Panc1 (cell line): ENCODE data around the gene AKAP13. TPM values are rescaled to one million over a fixed set of nuclear protein-coding genes. Genes with fewer than 3 reads are reported as not detected.

Experiments
- ATAC-seq: fragments of 200-7000 bp; cut with Tn5 transposase; 2 replicates; pipeline ENCODE4 v1.9.1; 2020; ENCODE audit warnings: mild to moderate bottlenecking, moderate library complexity
- BruUV-seq: library from RNA; stranded (reverse); fragments of 400-500 nt; replicated peaks from 2 replicates; lab custom pipeline; 2021; lab: Mats Ljungman, UMichigan
- CTCF ChIA-PET: fragments of 300-600 bp; sonication (Branson Sonifier 250); formaldehyde crosslinking; loops from one replicate; lab custom pipeline; 2022; ENCODE audit warnings: antibody characterized with exemption; lab: Charles Lee
- POLR2A ChIA-PET: fragments of 300-600 bp; sonication (Branson Sonifier 250); formaldehyde crosslinking; loops from one replicate; lab custom pipeline; 2022; ENCODE audit warnings: antibody characterized with exemption; lab: Charles Lee
- DNase-seq: peaks from one replicate; pipeline ENCODE4 v3.0.0-alpha.2; 2010; ENCODE audit warnings: low read depth, low spot score
- H3K27ac ChIP-seq: 2 replicates; pipeline ENCODE4 v1.5.1; 2011; ENCODE audit warnings: mild to moderate bottlenecking, low read length, inconsistent platforms
- H3K27me3 ChIP-seq: fragments of 200-500 bp; sonication (Bioruptor generic); 2 replicates; pipeline ENCODE4 v1.6.0; 2014; ENCODE audit warnings: low read length, inconsistent platforms; ENCODE audit not compliant: control insufficient read depth, insufficient read depth
- H3K36me3 ChIP-seq: fragments of 200-500 bp; sonication (Bioruptor generic); 2 replicates; pipeline ENCODE4 v1.5.1; 2014; ENCODE audit warnings: inconsistent platforms, mild to moderate bottlenecking, low read length, moderate library complexity; ENCODE audit not compliant: control insufficient read depth, insufficient read depth
- H3K4me1 ChIP-seq: 2 replicates; pipeline ENCODE4 v1.5.1; 2011; ENCODE audit warnings: inconsistent platforms, mild to moderate bottlenecking, low read length, moderate library complexity; ENCODE audit not compliant: control insufficient read depth, insufficient read depth
- H3K4me3 ChIP-seq, 2 experiments: 2 replicates each; pipeline ENCODE4 v1.5.1; 2011 to 2012; ENCODE audit warnings: low read depth in 2 of 2, low read length in 2 of 2, mild to moderate bottlenecking in 2 of 2, inconsistent platforms in 1 of 2, moderate library complexity in 1 of 2
- H3K9me3 ChIP-seq: fragments of 200-500 bp; sonication (Bioruptor generic); 2 replicates; pipeline ENCODE4 v1.5.1; 2014; ENCODE audit warnings: low read depth, mild to moderate bottlenecking, inconsistent platforms, low read length, moderate library complexity; ENCODE audit not compliant: control insufficient read depth, insufficient read depth
- POLR2AphosphoS5 ChIP-seq: IDR thresholded peaks from 2 replicates; pipeline ENCODE4 v1.6.1; 2012; ENCODE audit warnings: mild to moderate bottlenecking, low read depth, low read length, moderate library complexity
- SIN3A ChIP-seq: IDR thresholded peaks from 2 replicates; pipeline ENCODE4 v1.6.1; 2012; ENCODE audit warnings: low read depth, mild to moderate bottlenecking, low read length, moderate library complexity, borderline replicate concordance; ENCODE audit not compliant: insufficient read depth
- TCF7L2 ChIP-seq: IDR thresholded peaks from 2 replicates; pipeline ENCODE4 v1.6.1; 2011; ENCODE audit warnings: mild to moderate bottlenecking, low read depth, low read length, inconsistent platforms
- in situ Hi-C: cut with HindIII; loops from 2 replicates; pipeline ENCODE4 v1.10.0; 2016; ENCODE audit warnings: low sequenced_read_pairs, low pct_unique_long_range_greater_than_20kb
- intact Hi-C: fragments of 100-400 bp; cut with micrococcal nuclease; formaldehyde crosslinking; loops from one replicate; pipeline ENCODE4 v1.10.0; 2022; ENCODE audit not compliant: unreplicated experiment
- total RNA-seq: library from RNA; stranded (reverse); gene quantifications from one replicate; pipeline ENCODE4 v1.2.1, GENCODE V29; 2021; ENCODE audit not compliant: unreplicated experiment
- TF ChIP-seq, protein P1 (sequence below), 2 experiments: IDR thresholded peaks; 2 replicates each; pipeline ENCODE4 v1.6.1; 2011 to 2012; ENCODE audit warnings: low read depth in 2 of 2, control low read depth in 1 of 2, low read length in 1 of 2, mild to moderate bottlenecking in 1 of 2, moderate library complexity in 1 of 2; ENCODE audit not compliant: insufficient read depth in 1 of 2
- TF ChIP-seq, protein P2 (sequence below): fragments of 450-650 bp; IDR thresholded peaks from 2 replicates; pipeline ENCODE4 v1.5.1; 2017; ENCODE audit warnings: mild to moderate bottlenecking

AKAP13 gene
- total RNA-seq, 1 experiment from 2014 or later, result 94.2 TPM

DNA sequence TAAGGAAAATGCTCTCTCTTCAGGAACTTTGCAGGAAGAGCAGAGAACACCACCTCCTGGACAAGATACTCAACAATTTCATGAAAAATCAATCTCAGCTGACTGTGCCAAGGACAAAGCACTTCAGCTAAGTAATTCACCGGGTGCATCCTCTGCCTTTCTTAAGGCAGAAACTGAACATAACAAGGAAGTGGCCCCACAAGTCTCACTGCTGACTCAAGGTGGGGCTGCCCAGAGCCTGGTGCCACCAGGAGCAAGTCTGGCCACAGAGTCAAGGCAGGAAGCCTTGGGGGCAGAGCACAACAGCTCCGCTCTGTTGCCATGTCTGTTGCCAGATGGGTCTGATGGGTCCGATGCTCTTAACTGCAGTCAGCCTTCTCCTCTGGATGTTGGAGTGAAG is 200.5 kb downstream of the AKAP13 start:
- Histone ChIP-seq H3K4me1 (no peaks in the 10 kb centered on the region), H3K27ac (no peak overlapping the region), H3K27me3 (no peaks in the 10 kb centered on the region), H3K9me3 (no peaks in the 10 kb centered on the region), H3K4me3 (no peak overlapping the region), H3K36me3 (peaks cover 11% of the 10 kb centered on the region)
- in situ Hi-C loops (no loop called here), intact Hi-C loops (no loop called here)
- TF ChIP-seq SIN3A (no peak), TCF7L2 (no peak), POLR2AphosphoS5 (no peak)
- TF ChIP-seq, protein P1, sequence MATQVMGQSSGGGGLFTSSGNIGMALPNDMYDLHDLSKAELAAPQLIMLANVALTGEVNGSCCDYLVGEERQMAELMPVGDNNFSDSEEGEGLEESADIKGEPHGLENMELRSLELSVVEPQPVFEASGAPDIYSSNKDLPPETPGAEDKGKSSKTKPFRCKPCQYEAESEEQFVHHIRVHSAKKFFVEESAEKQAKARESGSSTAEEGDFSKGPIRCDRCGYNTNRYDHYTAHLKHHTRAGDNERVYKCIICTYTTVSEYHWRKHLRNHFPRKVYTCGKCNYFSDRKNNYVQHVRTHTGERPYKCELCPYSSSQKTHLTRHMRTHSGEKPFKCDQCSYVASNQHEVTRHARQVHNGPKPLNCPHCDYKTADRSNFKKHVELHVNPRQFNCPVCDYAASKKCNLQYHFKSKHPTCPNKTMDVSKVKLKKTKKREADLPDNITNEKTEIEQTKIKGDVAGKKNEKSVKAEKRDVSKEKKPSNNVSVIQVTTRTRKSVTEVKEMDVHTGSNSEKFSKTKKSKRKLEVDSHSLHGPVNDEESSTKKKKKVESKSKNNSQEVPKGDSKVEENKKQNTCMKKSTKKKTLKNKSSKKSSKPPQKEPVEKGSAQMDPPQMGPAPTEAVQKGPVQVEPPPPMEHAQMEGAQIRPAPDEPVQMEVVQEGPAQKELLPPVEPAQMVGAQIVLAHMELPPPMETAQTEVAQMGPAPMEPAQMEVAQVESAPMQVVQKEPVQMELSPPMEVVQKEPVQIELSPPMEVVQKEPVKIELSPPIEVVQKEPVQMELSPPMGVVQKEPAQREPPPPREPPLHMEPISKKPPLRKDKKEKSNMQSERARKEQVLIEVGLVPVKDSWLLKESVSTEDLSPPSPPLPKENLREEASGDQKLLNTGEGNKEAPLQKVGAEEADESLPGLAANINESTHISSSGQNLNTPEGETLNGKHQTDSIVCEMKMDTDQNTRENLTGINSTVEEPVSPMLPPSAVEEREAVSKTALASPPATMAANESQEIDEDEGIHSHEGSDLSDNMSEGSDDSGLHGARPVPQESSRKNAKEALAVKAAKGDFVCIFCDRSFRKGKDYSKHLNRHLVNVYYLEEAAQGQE (IDR thresholded peaks at IDR 0.05; ENCODE audit: insufficient read depth in 1 of 2, low read depth in 2 of 2, low read length in 1 of 2), result no peak
- TF ChIP-seq, protein P2, sequence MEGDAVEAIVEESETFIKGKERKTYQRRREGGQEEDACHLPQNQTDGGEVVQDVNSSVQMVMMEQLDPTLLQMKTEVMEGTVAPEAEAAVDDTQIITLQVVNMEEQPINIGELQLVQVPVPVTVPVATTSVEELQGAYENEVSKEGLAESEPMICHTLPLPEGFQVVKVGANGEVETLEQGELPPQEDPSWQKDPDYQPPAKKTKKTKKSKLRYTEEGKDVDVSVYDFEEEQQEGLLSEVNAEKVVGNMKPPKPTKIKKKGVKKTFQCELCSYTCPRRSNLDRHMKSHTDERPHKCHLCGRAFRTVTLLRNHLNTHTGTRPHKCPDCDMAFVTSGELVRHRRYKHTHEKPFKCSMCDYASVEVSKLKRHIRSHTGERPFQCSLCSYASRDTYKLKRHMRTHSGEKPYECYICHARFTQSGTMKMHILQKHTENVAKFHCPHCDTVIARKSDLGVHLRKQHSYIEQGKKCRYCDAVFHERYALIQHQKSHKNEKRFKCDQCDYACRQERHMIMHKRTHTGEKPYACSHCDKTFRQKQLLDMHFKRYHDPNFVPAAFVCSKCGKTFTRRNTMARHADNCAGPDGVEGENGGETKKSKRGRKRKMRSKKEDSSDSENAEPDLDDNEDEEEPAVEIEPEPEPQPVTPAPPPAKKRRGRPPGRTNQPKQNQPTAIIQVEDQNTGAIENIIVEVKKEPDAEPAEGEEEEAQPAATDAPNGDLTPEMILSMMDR, result no peak
- DNase-seq, result no peak
- BruUV-seq, result no TSS peak
- ChIA-PET POLR2A (interaction anchor here (0.6 kb wide), 1 partner anchor 24 kb away, joined by 4 read pairs; no protein-coding TSS in a partner anchor), CTCF (no interaction called here)
- no peak for ATAC-seq

DNA sequence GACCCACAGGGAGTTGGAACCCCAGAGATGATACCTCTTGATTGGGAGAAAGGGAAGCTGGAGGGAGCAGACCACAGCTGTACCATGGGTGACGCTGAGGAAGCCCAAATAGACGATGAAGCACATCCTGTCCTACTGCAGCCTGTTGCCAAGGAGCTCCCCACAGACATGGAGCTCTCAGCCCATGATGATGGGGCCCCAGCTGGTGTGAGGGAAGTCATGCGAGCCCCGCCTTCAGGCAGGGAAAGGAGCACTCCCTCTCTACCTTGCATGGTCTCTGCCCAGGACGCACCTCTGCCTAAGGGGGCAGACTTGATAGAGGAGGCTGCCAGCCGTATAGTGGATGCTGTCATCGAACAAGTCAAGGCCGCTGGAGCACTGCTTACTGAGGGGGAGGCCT is 201.1 kb downstream of the AKAP13 start:
- Histone ChIP-seq H3K4me3 (no peak overlapping the region), H3K27ac (no peak overlapping the region), H3K27me3 (no peaks in the 10 kb centered on the region), H3K9me3 (no peaks in the 10 kb centered on the region), H3K36me3 (peaks cover 11% of the 10 kb centered on the region), H3K4me1 (no peaks in the 10 kb centered on the region)
- TF ChIP-seq POLR2AphosphoS5 (no peak), SIN3A (no peak), TCF7L2 (no peak)
- TF ChIP-seq, protein P1 (IDR thresholded peaks at IDR 0.05; ENCODE audit: insufficient read depth in 1 of 2, low read depth in 2 of 2, low read length in 1 of 2), result no peak
- TF ChIP-seq, protein P2, result no peak
- BruUV-seq, result no TSS peak
- in situ Hi-C loops (no loop called here), intact Hi-C loops (no loop called here)
- no peak for DNase-seq
- ATAC-seq, result no peak
- POLR2A ChIA-PET, result no interaction called here
- CTCF ChIA-PET, result no interaction called here
